ENCODE measurements around the gene FOXC2.

The FOXC2 gene

DNA sequence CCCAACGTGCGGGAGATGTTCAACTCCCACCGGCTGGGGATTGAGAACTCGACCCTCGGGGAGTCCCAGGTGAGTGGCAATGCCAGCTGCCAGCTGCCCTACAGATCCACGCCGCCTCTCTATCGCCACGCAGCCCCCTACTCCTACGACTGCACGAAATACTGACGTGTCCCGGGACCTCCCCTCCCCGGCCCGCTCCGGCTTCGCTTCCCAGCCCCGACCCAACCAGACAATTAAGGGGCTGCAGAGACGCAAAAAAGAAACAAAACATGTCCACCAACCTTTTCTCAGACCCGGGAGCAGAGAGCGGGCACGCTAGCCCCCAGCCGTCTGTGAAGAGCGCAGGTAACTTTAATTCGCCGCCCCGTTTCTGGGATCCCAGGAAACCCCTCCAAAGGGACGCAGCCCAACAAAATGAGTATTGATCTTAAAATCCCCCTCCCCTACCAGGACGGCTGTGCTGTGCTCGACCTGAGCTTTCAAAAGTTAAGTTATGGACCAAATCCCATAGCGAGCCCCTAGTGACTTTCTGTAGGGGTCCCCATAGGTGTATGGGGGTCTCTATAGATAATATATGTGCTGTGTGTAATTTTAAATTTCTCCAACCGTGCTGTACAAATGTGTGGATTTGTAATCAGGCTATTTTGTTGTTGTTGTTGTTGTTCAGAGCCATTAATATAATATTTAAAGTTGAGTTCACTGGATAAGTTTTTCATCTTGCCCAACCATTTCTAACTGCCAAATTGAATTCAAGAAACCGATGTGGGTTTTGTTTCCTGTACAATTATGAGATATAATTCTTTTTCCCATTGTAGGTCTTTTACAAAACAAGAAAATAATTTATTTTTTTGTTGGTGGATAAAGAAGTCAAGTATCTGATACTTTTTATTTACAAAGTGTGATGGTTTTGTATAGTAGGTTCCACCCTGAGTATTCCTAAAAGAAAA, 2.3 kb downstream of the FOXC2 start (continued):
- TF ChIP-seq, protein P1, sequence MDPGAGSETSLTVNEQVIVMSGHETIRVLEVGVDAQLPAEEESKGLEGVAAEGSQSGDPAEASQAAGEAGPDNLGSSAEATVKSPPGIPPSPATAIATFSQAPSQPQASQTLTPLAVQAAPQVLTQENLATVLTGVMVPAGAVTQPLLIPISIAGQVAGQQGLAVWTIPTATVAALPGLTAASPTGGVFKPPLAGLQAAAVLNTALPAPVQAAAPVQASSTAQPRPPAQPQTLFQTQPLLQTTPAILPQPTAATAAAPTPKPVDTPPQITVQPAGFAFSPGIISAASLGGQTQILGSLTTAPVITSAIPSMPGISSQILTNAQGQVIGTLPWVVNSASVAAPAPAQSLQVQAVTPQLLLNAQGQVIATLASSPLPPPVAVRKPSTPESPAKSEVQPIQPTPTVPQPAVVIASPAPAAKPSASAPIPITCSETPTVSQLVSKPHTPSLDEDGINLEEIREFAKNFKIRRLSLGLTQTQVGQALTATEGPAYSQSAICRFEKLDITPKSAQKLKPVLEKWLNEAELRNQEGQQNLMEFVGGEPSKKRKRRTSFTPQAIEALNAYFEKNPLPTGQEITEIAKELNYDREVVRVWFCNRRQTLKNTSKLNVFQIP (CRISPR knock-in tag; IDR thresholded peaks at IDR 0.05; ENCODE audit: borderline replicate concordance, low read depth) = no peak

GRCh38 chr16:86569701-86570447, 3.2 kb downstream of the FOXC2 start:
- ATAC-seq = no peak
- no peak for TF ChIP-seq RARB (CRISPR knock-in tag; IDR thresholded peaks at IDR 0.05)
- no peak for TF ChIP-seq TCF4 (CRISPR knock-in tag; IDR thresholded peaks at IDR 0.05; ENCODE audit: borderline replicate concordance)
- TF ChIP-seq, protein P2, sequence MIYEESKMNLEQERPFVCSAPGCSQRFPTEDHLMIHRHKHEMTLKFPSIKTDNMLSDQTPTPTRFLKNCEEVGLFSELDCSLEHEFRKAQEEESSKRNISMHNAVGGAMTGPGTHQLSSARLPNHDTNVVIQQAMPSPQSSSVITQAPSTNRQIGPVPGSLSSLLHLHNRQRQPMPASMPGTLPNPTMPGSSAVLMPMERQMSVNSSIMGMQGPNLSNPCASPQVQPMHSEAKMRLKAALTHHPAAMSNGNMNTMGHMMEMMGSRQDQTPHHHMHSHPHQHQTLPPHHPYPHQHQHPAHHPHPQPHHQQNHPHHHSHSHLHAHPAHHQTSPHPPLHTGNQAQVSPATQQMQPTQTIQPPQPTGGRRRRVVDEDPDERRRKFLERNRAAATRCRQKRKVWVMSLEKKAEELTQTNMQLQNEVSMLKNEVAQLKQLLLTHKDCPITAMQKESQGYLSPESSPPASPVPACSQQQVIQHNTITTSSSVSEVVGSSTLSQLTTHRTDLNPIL (CRISPR knock-in tag; IDR thresholded peaks at IDR 0.05; ENCODE audit: low read depth) = no peak
- no peak for TF ChIP-seq ZFP3 (CRISPR knock-in tag; IDR thresholded peaks at IDR 0.05)

DNA sequence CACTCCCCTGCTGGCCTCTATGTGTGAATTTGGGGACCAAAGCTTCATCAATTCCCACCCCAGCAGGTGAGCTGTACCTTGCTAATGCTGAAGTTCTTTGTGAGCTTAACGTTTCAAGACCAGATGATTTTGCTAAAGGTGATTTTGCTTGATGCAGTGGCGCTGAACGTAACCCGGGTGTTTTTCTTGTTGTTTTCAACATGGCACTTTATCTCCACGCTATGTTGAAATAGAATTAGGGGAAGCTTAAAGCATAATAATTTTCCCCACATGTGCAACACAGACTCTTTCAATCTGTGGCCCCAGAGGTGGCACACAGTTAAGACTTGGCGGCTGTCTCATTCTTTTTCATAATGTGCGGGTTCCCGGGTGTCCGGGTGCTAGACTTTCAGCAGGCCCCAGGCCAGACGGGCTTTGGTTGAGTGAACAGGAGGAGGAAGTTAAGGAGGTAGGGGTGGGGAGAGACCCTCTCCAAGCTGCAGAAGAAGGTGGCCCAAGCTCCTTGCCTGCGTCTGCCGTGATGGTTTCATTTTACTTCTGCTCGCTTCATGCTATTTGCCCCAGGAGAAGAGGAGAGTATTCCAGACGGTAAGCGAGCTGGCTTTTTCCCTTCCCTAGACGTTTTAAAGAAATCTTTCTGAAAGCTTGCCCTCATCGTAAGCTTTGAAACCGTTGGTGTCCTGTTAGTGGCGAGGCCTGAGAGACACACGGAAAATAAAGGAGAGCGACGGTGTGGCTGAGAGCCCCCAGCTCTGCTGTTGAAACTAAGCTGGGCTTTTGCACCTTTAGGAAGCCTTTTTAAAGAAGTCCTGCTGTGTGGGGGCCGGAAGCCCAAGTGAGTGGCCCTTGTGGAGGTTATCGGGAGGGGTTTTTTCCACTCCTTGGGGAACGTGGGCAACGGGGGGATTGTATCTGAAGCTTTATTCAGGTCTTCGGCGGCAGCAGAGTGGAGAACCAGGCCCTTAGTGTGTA, 4.2 kb downstream of the FOXC2 start:
- TF ChIP-seq, protein P3, sequence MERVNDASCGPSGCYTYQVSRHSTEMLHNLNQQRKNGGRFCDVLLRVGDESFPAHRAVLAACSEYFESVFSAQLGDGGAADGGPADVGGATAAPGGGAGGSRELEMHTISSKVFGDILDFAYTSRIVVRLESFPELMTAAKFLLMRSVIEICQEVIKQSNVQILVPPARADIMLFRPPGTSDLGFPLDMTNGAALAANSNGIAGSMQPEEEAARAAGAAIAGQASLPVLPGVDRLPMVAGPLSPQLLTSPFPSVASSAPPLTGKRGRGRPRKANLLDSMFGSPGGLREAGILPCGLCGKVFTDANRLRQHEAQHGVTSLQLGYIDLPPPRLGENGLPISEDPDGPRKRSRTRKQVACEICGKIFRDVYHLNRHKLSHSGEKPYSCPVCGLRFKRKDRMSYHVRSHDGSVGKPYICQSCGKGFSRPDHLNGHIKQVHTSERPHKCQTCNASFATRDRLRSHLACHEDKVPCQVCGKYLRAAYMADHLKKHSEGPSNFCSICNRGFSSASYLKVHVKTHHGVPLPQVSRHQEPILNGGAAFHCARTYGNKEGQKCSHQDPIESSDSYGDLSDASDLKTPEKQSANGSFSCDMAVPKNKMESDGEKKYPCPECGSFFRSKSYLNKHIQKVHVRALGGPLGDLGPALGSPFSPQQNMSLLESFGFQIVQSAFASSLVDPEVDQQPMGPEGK (CRISPR knock-in tag; IDR thresholded peaks at IDR 0.05; ENCODE audit: borderline replicate concordance) = no peak
- TF ChIP-seq CSDC2 (CRISPR knock-in tag; IDR thresholded peaks at IDR 0.05) (no peak), ISL1 (CRISPR knock-in tag; IDR thresholded peaks at IDR 0.05) (no peak), BACH2 (CRISPR knock-in tag; IDR thresholded peaks at IDR 0.05; ENCODE audit: borderline replicate concordance) (no peak), ZFP3 (CRISPR knock-in tag; IDR thresholded peaks at IDR 0.05) (no peak), SNAI2 (CRISPR knock-in tag; IDR thresholded peaks at IDR 0.05) (no peak), ZNF565 (CRISPR knock-in tag; conservative IDR thresholded peaks at IDR 0.05; ENCODE audit: low read depth) (no peak), ESRRG (CRISPR knock-in tag; IDR thresholded peaks at IDR 0.05) (no peak), RARB (CRISPR knock-in tag; IDR thresholded peaks at IDR 0.05) (no peak)
- no peak for ATAC-seq

- no peak for ATAC-seq
- no peak for TF ChIP-seq SNAI2 (CRISPR knock-in tag; IDR thresholded peaks at IDR 0.05)
- TF ChIP-seq ISL1 (CRISPR knock-in tag; IDR thresholded peaks at IDR 0.05) = no peak
- TF ChIP-seq GLIS3 (CRISPR knock-in tag; IDR thresholded peaks at IDR 0.05) = no peak
- TF ChIP-seq CSDC2 (CRISPR knock-in tag; IDR thresholded peaks at IDR 0.05) = no peak
- no peak for TF ChIP-seq PPARA (CRISPR knock-in tag; IDR thresholded peaks at IDR 0.05; ENCODE audit: borderline replicate concordance)
- no peak for TF ChIP-seq TCF4 (CRISPR knock-in tag; IDR thresholded peaks at IDR 0.05; ENCODE audit: borderline replicate concordance)
- no peak for TF ChIP-seq ZC3H10 (CRISPR knock-in tag; IDR thresholded peaks at IDR 0.05)
- TF ChIP-seq, protein P1 (CRISPR knock-in tag; IDR thresholded peaks at IDR 0.05; ENCODE audit: borderline replicate concordance, low read depth) = no peak
- TF ChIP-seq ESRRG (CRISPR knock-in tag; IDR thresholded peaks at IDR 0.05) = no peak
- TF ChIP-seq, protein P3 (CRISPR knock-in tag; IDR thresholded peaks at IDR 0.05; ENCODE audit: borderline replicate concordance) = no peak
- TF ChIP-seq CSRNP3 (CRISPR knock-in tag; IDR thresholded peaks at IDR 0.05) = no peak
- no peak for TF ChIP-seq RARB (CRISPR knock-in tag; IDR thresholded peaks at IDR 0.05)
- no peak for TF ChIP-seq ARNTL (CRISPR knock-in tag; IDR thresholded peaks at IDR 0.05; ENCODE audit: borderline replicate concordance, low read depth)
- no peak for TF ChIP-seq ZNF70 (CRISPR knock-in tag; IDR thresholded peaks at IDR 0.05)
Observed at GRCh38 chr16:86571530-86571915, 4.9 kb downstream of the FOXC2 start.
